Measurements from ENCODE around the gene DAP.

DNA sequence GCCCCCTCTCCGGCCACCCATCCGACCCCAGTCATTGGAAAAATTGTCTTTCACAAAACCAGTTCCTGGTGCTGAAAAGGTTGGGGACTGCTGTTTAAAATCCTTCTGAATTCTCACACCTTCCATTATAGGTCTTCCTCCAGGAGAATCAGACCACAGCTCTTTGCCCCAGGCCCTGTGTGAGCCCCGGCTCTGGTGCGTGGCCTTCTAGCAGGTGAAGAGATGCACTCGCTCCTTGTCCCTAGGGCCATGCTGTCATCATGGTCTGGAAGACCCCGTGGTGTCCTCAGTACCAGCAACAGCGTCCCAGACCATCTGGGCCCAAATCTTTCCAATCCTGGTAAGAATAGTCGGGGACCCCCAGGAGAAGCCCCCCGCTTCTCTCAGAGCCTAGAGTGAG is 95.2 kb downstream of the DAP start:
- TF ChIP-seq, protein P1, sequence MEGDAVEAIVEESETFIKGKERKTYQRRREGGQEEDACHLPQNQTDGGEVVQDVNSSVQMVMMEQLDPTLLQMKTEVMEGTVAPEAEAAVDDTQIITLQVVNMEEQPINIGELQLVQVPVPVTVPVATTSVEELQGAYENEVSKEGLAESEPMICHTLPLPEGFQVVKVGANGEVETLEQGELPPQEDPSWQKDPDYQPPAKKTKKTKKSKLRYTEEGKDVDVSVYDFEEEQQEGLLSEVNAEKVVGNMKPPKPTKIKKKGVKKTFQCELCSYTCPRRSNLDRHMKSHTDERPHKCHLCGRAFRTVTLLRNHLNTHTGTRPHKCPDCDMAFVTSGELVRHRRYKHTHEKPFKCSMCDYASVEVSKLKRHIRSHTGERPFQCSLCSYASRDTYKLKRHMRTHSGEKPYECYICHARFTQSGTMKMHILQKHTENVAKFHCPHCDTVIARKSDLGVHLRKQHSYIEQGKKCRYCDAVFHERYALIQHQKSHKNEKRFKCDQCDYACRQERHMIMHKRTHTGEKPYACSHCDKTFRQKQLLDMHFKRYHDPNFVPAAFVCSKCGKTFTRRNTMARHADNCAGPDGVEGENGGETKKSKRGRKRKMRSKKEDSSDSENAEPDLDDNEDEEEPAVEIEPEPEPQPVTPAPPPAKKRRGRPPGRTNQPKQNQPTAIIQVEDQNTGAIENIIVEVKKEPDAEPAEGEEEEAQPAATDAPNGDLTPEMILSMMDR (IDR thresholded peaks at IDR 0.05) = no peak
- TF ChIP-seq POLR2AphosphoS5 (IDR thresholded peaks at IDR 0.05) (no peak), EP300 (IDR thresholded peaks at IDR 0.05; ENCODE audit: low read depth) (no peak)

Data from transverse colon (tissue), 4 donors.